Measurements from ENCODE around the gene TRAF3IP1. TPM values are rescaled to one million over a fixed set of nuclear protein-coding genes. Genes with fewer than 3 reads are reported as not detected.
"Not testable (repeated sequence)": the region's sequence is repeated elsewhere in the genome, so short reads cannot be mapped to it uniquely, and the experiment has no call there.

TRAF3IP1 gene, protein sequence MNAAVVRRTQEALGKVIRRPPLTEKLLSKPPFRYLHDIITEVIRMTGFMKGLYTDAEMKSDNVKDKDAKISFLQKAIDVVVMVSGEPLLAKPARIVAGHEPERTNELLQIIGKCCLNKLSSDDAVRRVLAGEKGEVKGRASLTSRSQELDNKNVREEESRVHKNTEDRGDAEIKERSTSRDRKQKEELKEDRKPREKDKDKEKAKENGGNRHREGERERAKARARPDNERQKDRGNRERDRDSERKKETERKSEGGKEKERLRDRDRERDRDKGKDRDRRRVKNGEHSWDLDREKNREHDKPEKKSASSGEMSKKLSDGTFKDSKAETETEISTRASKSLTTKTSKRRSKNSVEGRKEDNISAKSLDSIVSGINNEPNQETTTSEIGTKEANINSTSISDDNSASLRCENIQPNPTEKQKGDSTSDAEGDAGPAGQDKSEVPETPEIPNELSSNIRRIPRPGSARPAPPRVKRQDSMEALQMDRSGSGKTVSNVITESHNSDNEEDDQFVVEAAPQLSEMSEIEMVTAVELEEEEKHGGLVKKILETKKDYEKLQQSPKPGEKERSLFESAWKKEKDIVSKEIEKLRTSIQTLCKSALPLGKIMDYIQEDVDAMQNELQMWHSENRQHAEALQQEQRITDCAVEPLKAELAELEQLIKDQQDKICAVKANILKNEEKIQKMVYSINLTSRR
- total RNA-seq = 10 to 100 TPM in 6 of 10 donors, 1 to 10 TPM in 4; 8.3 to 20.4 (median 12.5) TPM
- 1 to 10 TPM; 4.0 to 6.2 TPM for polyA plus RNA-seq
- long read RNA-seq, donor 1, partial matches to known transcripts = 3 of 23 reads
- long read RNA-seq, donor 1, other reads (novel, unspliced or antisense) = 20 of 23 reads
- long read RNA-seq, donor 2, partial matches to known transcripts = 4 of 18 reads
- long read RNA-seq, donor 2, other reads (novel, unspliced or antisense) = 14 of 18 reads
- long read RNA-seq, donor 3, partial matches to known transcripts = 3 of 5 reads
- long read RNA-seq, donor 3, other reads (novel, unspliced or antisense) = 2 of 5 reads

DNA sequence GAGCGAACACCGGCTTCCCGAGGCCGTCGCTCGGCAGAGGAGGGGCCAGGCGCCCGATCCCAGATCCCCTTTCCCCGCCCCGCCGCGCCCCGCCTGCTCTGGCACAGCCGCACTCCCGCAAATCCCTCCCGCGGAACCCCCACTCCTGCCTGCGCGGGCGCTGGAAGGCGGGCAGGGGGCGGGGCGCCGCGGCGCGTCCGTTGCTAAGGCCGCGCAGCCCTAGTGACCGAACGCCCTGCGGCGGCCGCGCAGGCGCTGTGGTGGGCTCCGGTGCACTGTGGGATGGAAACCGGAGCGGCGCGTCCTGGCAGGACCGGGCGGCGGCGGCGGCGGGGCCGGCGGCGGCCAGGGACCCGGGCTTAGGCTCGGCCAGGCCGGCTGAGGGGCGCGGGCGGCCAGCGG is at the start of gene TRAF3IP1:
Gene TRAF3IP1, plus strand, starts transcription at position 273 of the 402 bp plus-strand sequence. CDS start 145 bp downstream, outside the sequence.
- no peaks in the 10 kb centered on the region for H3K9me3 ChIP-seq
- H3K27ac ChIP-seq = peak within 1 kb of the TSS in 9 of 10 donors; percentile 21 to 68 (median 56)
- peak; percentile 94 for DNase-seq
- peak within 1 kb of the TSS; percentile 41 to 83 (median 75) for H3K4me3 ChIP-seq
- TF ChIP-seq, protein P1, sequence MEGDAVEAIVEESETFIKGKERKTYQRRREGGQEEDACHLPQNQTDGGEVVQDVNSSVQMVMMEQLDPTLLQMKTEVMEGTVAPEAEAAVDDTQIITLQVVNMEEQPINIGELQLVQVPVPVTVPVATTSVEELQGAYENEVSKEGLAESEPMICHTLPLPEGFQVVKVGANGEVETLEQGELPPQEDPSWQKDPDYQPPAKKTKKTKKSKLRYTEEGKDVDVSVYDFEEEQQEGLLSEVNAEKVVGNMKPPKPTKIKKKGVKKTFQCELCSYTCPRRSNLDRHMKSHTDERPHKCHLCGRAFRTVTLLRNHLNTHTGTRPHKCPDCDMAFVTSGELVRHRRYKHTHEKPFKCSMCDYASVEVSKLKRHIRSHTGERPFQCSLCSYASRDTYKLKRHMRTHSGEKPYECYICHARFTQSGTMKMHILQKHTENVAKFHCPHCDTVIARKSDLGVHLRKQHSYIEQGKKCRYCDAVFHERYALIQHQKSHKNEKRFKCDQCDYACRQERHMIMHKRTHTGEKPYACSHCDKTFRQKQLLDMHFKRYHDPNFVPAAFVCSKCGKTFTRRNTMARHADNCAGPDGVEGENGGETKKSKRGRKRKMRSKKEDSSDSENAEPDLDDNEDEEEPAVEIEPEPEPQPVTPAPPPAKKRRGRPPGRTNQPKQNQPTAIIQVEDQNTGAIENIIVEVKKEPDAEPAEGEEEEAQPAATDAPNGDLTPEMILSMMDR (IDR thresholded peaks at IDR 0.05) = no peak
- peaks cover 4 to 32% (median 20%) of the 10 kb centered on the region in 9 donors for H3K4me1 ChIP-seq
- H3K36me3 ChIP-seq = peaks cover 0 to 16% (median 0%) of the 10 kb centered on the region in 9 donors
- peaks cover 0 to 3% (median 0%) of the 10 kb centered on the region in 7 donors for H3K27me3 ChIP-seq
- 0 to 1% methylated on average over 48 to 58 of the region's 58 CpGs for WGBS, 2 donors
- ATAC-seq = peak; percentile 97 to 99 (median 98)
- intact Hi-C loops (cut with DNase I) = loop anchor here in 3 of 10 donors (1.0 to 2.0 kb wide), 2 partner anchors 31 kb away; partner anchors contain the start of gene PER2 (in 1 of the 3)

DNA sequence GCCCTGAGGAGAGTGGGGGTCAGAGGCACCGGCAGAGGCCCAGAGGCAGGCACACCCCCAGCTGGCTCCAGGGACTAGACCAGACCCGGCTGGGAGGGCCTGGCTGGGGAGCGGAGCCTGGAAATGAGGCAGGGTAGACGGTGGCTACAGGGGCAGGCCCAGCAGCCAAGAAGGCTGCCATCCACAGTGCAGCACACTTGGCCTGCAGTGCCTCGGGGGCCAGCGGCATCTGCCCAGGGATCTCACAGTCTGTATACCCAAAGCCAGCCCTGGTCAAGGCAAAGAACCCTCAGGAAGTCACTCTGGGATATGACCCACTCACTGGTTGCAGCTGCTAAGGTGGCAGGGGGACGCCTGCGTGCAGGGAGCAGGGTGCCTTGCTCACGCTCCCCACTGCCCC is 49.7 kb upstream of the TRAF3IP1 start:
- peak in 1 of 8 donors; percentile 26 for ATAC-seq
- TF ChIP-seq, protein P1 (IDR thresholded peaks at IDR 0.05) = no peak
- H3K27ac ChIP-seq = no peak overlapping the region

DNA sequence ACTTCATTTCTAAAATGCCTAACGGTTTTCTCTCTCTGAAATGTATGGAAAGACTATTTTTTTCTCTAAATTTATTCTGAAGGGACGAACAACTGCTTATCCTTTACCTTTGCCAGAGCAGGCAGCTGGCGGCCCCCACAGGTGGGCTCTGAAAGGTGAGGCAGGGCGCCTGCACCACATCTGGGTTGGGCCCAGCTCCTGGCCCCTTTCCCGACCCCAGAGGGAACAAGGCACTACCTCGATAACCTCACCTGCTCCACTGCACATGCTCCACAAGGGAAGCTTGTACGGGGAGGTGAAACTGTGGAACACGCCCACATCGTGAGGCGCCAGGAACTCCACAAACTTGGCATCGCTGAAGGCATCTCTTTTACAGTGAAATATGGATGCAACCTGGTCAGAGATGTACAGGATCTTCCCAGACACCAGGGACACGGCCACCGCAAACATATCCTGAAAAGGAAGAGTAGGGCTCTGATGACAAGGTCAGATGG is 49.2 kb upstream of the TRAF3IP1 start:
- H3K4me1 ChIP-seq = no peaks in the 10 kb centered on the region
- no peak overlapping the region for H3K27ac ChIP-seq
- intact Hi-C loops (cut with DNase I) = no loop called here
- TF ChIP-seq, protein P1 (IDR thresholded peaks at IDR 0.05) = no peak
- 87 to 91% methylated on average over 13 of the region's 13 CpGs for WGBS, 2 donors
- H3K9me3 ChIP-seq = no peaks in the 10 kb centered on the region
- ATAC-seq = no peak
- peaks cover 0 to 97% (median 79%) of the 10 kb centered on the region in 9 donors for H3K36me3 ChIP-seq
- DNase-seq = no peak
- H3K4me3 ChIP-seq = no peak overlapping the region
- no peaks in the 10 kb centered on the region for H3K27me3 ChIP-seq

More for the DNA sequence above, 49.7 kb upstream of the TRAF3IP1 start:
- DNase-seq = no peak
- no peaks in the 10 kb centered on the region for H3K4me1 ChIP-seq
- 87 to 94% methylated on average over 8 to 9 of the region's 9 CpGs for WGBS, 2 donors
- intact Hi-C loops (cut with DNase I) = no loop called here
- H3K9me3 ChIP-seq = no peaks in the 10 kb centered on the region
- no peaks in the 10 kb centered on the region for H3K27me3 ChIP-seq
- no peak overlapping the region for H3K4me3 ChIP-seq
- peaks cover 0 to 97% (median 76%) of the 10 kb centered on the region in 9 donors for H3K36me3 ChIP-seq

DNA sequence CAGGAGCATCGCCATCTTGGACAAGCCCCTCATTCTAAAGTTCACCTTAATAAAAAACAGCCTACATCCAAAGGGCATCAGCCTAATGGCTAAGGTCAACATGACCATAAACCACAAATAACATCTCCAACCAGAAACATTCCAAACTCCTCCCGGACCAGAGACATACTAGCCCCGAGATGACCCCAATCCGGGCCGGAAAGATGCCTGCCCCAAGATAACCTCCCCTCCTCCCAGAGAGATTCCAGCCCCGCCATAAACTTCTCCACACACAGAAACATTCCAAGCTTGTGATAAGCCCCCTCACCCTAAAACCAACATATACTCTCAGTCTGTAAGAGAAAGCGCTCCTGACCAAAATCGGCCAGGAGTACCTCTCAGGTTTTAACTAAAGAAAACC is 48.6 kb upstream of the TRAF3IP1 start:
- DNase-seq; H3K4me3 ChIP-seq; H3K27ac ChIP-seq; intact Hi-C loops (cut with DNase I); H3K4me1 ChIP-seq; H3K27me3 ChIP-seq; H3K9me3 ChIP-seq; ATAC-seq: not testable (repeated sequence)
- 69 to 75% methylated on average over 8 of the region's 8 CpGs for WGBS, 2 donors
- H3K36me3 ChIP-seq = peaks cover 0 to 98% (median 84%) of the 10 kb centered on the region in 9 donors
